H1 (cell line): ENCODE results near the gene FBXL16.

ENCODE experiments used
- ASH2L ChIP-seq: fragments of 200-600, 300-600 bp; sonication (generic); IDR thresholded peaks from one replicate; pipeline ENCODE4 v1.7.1; 2017; ENCODE audit warnings: low read length
- EGR1 ChIP-seq: IDR thresholded peaks from 2 replicates; pipeline ENCODE4 v1.6.1; 2011; ENCODE audit warnings: low read depth, low read length, borderline replicate concordance
- EZH2 ChIP-seq: fragments of 200-600 bp; sonication (generic); IDR thresholded peaks from 2 replicates; pipeline ENCODE4 v1.7.1; 2012; ENCODE audit warnings: low read depth, mild to moderate bottlenecking, moderate library complexity, low read length, inconsistent platforms; ENCODE audit not compliant: severe bottlenecking
- GABPA ChIP-seq: IDR thresholded peaks from 2 replicates; pipeline ENCODE4 v1.6.1; 2011; ENCODE audit warnings: mild to moderate bottlenecking, low read length, moderate library complexity, borderline replicate concordance; ENCODE audit not compliant: insufficient read depth
- HDAC2 ChIP-seq, 2 experiments: fragments of 300-600 bp in 1 of 2; sonication (generic) in 1 of 2; IDR thresholded peaks; 2 replicates each; pipeline ENCODE4 v1.6.1; 2011 to 2012; ENCODE audit warnings: low read depth in 2 of 2, low read length in 2 of 2, mild to moderate bottlenecking in 2 of 2, moderate library complexity in 2 of 2, borderline replicate concordance in 1 of 2, inconsistent platforms in 1 of 2
- KDM5A ChIP-seq: fragments of 200-600 bp; IDR thresholded peaks from 2 replicates; pipeline ENCODE4 v1.7.1; 2012; ENCODE audit warnings: mild to moderate bottlenecking, low read length, inconsistent platforms, mixed read lengths
- NRF1 ChIP-seq: IDR thresholded peaks from 2 replicates; pipeline ENCODE4 v1.6.1; 2011; ENCODE audit warnings: mild to moderate bottlenecking, low read depth, low read length, improper control_type of control experiment
- POLR2A ChIP-seq, 2 experiments: IDR thresholded peaks; 1 replicate in 1 of 2; 2 replicates in 1 of 2; pipeline ENCODE4 v1.6.1; 2011; ENCODE audit warnings: low read depth in 2 of 2, low read length in 2 of 2, mild to moderate bottlenecking in 2 of 2; ENCODE audit errors: control extremely low read depth in 1 of 2
- YY1 ChIP-seq: IDR thresholded peaks from 2 replicates; pipeline ENCODE4 v1.6.1; 2011; ENCODE audit warnings: low read depth, mild to moderate bottlenecking, low read length
- TF ChIP-seq, protein P1 (sequence below), 3 experiments: IDR thresholded peaks; 1 replicate in 2 of 3; 2 replicates in 1 of 3; pipeline versions ENCODE4 v1.5.1 to v1.6.1; 2011; ENCODE audit warnings: low read length in 3 of 3, mild to moderate bottlenecking in 3 of 3, inconsistent platforms in 2 of 3, low read depth in 1 of 3, moderate library complexity in 1 of 3; ENCODE audit not compliant: insufficient read depth in 1 of 3; ENCODE audit errors: control extremely low read depth in 1 of 3

DNA sequence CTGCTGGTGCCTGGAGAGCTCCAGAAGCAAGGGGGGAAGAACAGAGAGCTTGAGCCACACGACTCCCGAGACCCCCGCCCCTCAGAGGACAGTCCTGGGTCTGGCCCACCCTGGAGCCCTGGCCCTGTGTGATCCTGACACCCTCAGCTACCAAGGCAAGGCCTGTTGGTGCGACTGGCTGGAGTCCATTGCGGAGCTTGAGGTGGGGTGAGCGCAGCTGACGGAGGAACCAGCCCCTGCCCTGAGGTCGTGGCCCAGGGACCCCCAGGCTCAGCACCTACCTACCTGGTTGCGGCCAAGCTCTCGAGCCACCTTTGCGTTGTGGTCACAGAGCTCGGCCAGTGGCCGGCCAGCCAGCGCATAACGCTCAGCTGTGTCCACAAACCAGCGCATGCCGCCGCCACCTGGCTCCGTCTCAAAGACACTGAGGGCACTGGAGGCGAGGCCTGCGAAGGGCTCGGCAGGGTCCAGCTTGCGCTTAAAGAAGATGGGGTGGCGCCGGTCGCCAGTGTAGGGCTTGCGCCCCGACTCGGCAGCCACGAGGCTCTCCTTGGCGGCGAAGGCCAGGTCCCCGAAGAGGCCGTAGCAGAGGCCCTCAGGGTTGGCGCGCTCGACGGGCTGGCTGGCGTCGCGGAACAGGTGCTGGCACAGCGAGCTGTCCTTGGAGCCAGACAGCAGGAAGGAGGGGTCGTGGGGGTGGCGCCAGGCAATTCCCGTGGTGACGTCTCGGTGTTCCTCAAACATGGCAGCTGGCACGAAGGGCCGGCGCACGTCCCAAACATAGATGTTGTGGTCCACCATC lies 18.9 kb downstream of the FBXL16 start:
- no peak for TF ChIP-seq YY1
- no peak for TF ChIP-seq EZH2
- TF ChIP-seq EGR1: no peak
- TF ChIP-seq, protein P1, sequence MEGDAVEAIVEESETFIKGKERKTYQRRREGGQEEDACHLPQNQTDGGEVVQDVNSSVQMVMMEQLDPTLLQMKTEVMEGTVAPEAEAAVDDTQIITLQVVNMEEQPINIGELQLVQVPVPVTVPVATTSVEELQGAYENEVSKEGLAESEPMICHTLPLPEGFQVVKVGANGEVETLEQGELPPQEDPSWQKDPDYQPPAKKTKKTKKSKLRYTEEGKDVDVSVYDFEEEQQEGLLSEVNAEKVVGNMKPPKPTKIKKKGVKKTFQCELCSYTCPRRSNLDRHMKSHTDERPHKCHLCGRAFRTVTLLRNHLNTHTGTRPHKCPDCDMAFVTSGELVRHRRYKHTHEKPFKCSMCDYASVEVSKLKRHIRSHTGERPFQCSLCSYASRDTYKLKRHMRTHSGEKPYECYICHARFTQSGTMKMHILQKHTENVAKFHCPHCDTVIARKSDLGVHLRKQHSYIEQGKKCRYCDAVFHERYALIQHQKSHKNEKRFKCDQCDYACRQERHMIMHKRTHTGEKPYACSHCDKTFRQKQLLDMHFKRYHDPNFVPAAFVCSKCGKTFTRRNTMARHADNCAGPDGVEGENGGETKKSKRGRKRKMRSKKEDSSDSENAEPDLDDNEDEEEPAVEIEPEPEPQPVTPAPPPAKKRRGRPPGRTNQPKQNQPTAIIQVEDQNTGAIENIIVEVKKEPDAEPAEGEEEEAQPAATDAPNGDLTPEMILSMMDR (IDR thresholded peaks at IDR 0.05; ENCODE audit: control extremely low read depth in 1 of 3, insufficient read depth in 1 of 3, low read depth in 1 of 3, low read length in 3 of 3): no peak
- no peak for TF ChIP-seq HDAC2 (IDR thresholded peaks at IDR 0.05; ENCODE audit: borderline replicate concordance in 1 of 2, low read depth in 2 of 2, low read length in 2 of 2)
- no peak for TF ChIP-seq KDM5A
- no peak for TF ChIP-seq NRF1
- no peak for TF ChIP-seq POLR2A (IDR thresholded peaks at IDR 0.05; ENCODE audit: control extremely low read depth in 1 of 2, low read depth in 2 of 2, low read length in 2 of 2)
- TF ChIP-seq GABPA: no peak
- no peak for TF ChIP-seq ASH2L
